Placental epithelial cell (primary cell): Measurements from ENCODE around the gene MYADM. TPM values are rescaled to one million over a fixed set of nuclear protein-coding genes. Genes with fewer than 3 reads are reported as not detected.

Source experiments
- total RNA-seq: library from RNA; depleted of rRNA; stranded (reverse); fragments of >200 nt; gene quantifications from 2 replicates; pipeline ENCODE4 v1.2.3, GENCODE V29; 2012

The MYADM gene, protein sequence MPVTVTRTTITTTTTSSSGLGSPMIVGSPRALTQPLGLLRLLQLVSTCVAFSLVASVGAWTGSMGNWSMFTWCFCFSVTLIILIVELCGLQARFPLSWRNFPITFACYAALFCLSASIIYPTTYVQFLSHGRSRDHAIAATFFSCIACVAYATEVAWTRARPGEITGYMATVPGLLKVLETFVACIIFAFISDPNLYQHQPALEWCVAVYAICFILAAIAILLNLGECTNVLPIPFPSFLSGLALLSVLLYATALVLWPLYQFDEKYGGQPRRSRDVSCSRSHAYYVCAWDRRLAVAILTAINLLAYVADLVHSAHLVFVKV
- total RNA-seq: 15.7 and 22.9 TPM in 2 replicates

DNA sequence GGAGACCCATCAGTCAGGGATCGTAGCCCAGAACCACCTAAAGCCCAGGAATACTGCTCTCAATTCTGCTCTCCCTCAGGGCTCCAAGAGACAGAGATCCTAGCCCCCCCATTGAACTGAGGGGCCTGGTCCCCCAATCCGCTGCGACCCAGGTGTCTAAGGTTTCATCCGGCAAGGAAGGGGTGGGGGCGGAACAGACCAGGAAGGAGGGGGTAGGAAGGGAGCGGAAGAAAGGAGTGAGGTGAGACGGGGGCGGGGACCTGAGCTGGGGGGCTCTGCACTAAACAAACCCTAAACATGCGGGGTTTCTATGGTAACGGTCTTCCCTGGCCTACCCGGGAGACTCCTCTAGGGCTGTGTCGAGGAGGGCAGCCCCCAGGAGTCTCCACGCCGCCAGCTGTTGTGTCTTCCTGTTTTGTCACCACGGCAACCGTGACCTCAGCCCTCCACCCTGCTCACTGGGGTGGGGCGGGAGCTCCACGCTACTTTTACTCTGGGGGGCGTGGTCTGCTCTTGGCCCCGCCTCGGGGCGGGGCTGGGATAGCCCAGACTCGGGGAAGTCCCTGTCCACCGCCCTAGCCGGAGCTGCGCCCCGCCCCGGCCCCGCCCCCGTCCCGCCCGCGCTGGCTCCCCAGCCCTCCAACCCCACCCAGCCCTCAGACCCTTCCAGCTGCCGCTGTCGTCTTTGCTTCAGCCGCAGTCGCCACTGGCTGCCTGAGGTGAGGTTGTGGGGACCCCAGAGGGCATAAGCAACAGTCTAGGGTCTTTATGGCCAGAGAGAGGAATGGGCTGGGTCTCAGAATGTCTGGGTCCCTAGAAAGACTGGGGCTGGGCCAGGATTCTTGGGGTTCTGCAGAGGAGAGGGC is at the start of gene MYADM:
MYADM (plus strand) TSS at position 659 of the 866 bp plus-strand sequence. CDS start 5,647 bp downstream, outside the sequence.

GRCh38 chr19:53824134-53824611 is 43.5 kb upstream of the MYADM start, which contains the start of gene NLRP12:
TSS of gene NLRP12 (minus strand) at chr19:53824314. CDS start at chr19:53824174, 140 bp downstream.

DNA sequence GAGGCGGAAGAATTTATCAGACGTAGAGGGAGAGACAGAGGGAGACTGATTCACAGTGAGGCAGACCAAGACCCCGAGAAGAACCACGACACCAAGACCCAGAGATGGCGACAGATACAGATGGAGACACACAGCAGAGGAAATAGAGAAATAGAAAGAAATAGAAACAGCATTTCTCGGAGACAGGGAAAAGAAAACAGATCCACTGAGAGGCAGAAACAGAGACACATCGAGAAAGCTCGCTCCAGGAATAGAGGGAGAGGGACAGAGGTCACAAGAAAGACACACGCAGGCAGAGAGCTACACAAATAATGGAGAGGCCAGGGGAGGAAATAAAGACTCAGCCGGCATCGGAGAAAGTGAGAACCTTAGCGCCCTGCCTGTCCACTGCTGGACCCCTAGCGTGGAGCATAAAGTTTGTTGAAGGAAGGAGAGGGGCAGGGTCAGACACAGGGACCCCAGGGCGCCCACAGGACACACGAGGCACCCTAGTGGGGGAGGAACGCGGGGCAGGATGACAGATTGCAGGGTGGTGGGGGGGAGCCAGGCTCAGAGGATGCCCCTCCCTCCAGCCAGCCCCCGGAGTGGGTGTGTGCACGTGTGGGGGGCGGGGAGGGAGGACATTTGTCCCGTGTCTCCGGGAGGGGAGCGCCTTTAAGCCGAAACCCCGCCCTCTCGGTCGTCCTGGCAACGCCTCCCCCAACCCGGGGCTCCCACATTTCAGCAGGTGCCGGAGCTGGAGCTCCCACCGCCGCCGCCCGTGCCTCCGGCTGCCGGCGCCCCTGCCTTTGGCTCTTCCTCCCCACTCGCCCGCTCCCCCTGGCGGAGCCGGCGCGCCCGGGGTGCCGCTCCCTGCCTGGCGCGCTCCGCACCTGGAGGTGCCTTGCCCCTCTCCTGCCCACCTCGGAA is 14.1 kb downstream of the MYADM start, which contains the start of gene PRKCG:
PRKCG (plus strand) TSS at position 716 of the 909 bp plus-strand sequence. CDS start 298 bp downstream, outside the sequence.

DNA sequence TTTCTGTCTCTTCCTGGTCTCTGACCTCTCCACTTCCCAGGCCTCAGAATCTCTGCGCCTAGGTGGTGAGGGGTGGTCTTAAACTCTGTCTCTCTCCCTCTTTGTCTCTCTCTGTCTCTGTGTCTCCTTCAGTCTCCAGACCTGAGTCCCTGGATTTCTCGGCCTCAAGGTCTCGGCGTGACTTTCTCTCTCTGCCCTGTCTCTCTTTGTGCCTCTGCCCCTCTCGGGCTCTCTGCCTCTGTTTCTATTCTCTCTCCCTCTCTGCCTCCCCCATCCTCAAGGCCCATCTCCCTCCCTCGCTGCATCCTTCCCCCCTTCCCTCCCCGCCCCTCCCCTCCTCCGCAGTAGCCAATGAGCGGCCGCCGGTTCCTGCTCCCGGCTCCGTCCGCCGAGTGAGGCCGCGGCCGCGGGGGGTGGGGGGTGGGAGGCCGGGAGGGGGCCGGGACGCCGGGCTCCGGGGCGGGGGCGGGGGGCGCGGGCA is 41.3 kb downstream of the MYADM start, which contains the start of gene CACNG7:
CACNG7 (plus strand) TSS at position 344 of the 481 bp plus-strand sequence. CDS start 3,554 bp downstream, outside the sequence.

Other genes with a start within 250 kb of the MYADM start
- gene DPRX, start 235.9 kb upstream of the MYADM start, total RNA-seq: not detected in 2 replicates
- gene NLRP12, start 43.6 kb upstream of the MYADM start, total RNA-seq: under 0.01 TPM in 1 of 2 replicates, not detected in the other
- gene PRKCG, start 14.3 kb downstream of the MYADM start, total RNA-seq: not detected in 2 replicates
- not detected in 2 replicates for gene CACNG7, start 41.4 kb downstream of the MYADM start, total RNA-seq
- gene CACNG8, start 95.1 kb downstream of the MYADM start, total RNA-seq: not detected in 2 replicates
- not detected in 2 replicates for gene CACNG6, start 123.8 kb downstream of the MYADM start, total RNA-seq
- gene VSTM1, start 196.0 kb downstream of the MYADM start, total RNA-seq: not detected in 2 replicates
- not detected in 2 replicates for gene TARM1, start 213.5 kb downstream of the MYADM start, total RNA-seq
- gene OSCAR, start 232.9 kb downstream of the MYADM start, total RNA-seq: 0.33 and 0.39 TPM in 2 replicates
- 13.0 and 14.6 TPM in 2 replicates for gene NDUFA3, start 235.0 kb downstream of the MYADM start, total RNA-seq
- 9.5 and 10.6 TPM in 2 replicates for gene TFPT, start 247.8 kb downstream of the MYADM start, total RNA-seq
- gene PRPF31, start 247.9 kb downstream of the MYADM start, total RNA-seq: 45.9 and 57.4 TPM in 2 replicates